ENCODE data around the gene MTHFR.
A peak's percentile ranks its signal among the peaks of the same experiment; 100 is the strongest.
"Not testable (repeated sequence)": the region's sequence is repeated elsewhere in the genome, so short reads cannot be mapped to it uniquely, and the experiment has no call there.

The MTHFR gene

DNA sequence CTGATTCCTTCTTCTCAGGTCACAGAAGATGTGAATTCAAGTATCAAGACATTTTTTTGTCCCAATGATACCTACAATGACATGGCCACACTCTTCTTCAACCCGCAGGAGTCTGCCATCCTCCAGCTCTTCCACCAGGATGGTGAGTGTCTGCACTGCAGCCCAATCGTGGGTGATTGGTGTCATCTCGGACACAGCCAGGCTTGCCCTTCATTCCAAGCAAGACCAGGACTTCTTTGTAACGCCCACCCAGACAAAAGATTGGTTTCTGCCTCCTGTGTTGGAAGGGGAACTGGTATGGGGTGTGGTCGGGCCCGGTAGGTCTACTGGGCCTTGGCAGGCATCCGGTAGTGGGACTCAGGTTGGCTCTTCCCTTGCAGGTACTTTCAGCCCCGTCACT is 27.7 kb upstream of the MTHFR start:
- no peak for DNase-seq

- no peak for DNase-seq
These were observed 26.4 kb upstream of the MTHFR start for GRCh38 chr1:11831945-11832725.

- no peak for DNase-seq
These were observed 22.7 kb upstream of the MTHFR start for GRCh38 chr1:11828511-11828910.

DNA sequence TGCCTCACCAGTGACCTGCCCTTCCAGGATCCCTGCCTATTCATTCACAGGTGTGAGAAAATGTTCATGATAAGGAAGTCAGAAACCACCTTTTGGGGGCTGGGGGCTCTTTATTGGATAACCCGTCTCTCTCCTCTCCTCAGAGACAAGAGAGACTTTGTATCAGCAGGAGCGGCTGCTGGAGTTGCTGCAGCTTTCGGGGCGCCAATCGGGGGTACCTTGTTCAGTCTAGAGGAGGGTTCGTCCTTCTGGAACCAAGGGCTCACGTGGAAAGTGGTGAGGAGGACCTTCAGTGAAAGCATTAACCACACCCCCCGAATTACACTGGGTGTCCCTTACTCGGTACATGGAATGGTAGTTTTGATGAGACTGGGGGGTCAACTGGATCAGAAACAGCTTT is 21.2 kb upstream of the MTHFR start:
- DNase-seq: no peak

DNA sequence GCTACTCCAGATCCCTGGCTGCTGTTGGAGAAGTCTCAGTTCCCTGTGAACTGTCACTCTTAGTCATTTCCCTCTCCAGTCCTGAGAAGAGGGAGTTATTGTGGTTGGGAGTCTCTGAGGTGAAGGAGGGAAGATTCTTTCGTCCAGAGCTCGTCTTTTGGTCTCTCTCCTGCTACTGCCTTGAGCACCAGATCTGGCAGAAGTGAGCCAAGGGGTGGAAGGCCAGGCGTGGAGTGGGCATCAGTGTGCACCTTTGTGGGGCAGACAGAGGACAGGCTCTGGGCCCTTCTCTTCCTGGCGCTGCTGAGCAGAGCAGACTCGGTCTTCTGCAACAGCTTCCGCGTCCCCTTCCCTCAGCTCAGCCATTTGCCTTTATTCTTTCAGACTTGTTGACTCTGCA is 19.4 kb upstream of the MTHFR start:
- no peak for DNase-seq

GRCh38 chr1:11823366-11824137 is 17.8 kb upstream of the MTHFR start:
- DNase-seq: no peak

GRCh38 chr1:11822091-11822490 is 16.3 kb upstream of the MTHFR start:
- no peak for DNase-seq

DNA sequence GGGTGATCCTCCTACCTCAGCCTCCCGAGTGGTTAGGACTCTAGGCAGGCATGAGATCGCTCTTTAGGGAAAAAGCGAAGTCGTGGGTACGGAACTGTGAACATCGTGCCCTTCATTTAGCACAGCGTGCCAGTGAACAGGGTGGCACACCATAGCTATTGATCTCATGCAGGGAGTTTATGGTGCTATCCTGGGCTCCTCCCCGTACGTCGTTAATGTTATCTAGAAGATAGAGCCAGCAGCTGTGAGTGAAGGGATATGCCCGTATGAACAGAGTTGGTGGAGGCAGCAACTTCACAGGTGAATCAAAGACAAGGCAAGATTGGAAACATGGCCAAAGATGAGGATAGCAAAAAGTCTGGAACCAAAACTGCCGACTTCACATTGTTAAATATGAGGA is 11.4 kb upstream of the MTHFR start:
- no peak for DNase-seq

DNA sequence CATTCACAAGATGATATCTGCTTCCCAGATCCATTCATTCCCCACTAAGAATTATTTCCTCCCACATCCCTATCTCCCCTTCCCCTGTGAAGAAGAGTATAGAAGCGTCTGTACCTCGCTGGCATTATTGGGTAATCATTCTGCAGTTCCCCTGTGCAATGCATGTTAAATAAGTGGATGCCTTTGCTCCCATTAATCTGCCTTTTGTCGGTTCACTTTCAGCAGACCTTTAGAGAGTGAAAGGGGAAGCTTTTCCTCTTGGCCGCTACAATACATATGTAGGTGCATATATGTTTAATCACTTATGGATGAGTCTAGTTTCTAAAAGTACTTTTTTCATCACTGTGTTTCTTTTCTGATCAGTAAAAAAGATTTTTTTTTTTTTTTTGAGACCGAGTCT is 7.3 kb upstream of the MTHFR start:
- DNase-seq: no peak

GRCh38 chr1:11807133-11807532 is 1.4 kb upstream of the MTHFR start:
- DNase-seq: no peak

- no peak for DNase-seq
These were observed 658 bp upstream of the MTHFR start for GRCh38 chr1:11806307-11806936.

DNA sequence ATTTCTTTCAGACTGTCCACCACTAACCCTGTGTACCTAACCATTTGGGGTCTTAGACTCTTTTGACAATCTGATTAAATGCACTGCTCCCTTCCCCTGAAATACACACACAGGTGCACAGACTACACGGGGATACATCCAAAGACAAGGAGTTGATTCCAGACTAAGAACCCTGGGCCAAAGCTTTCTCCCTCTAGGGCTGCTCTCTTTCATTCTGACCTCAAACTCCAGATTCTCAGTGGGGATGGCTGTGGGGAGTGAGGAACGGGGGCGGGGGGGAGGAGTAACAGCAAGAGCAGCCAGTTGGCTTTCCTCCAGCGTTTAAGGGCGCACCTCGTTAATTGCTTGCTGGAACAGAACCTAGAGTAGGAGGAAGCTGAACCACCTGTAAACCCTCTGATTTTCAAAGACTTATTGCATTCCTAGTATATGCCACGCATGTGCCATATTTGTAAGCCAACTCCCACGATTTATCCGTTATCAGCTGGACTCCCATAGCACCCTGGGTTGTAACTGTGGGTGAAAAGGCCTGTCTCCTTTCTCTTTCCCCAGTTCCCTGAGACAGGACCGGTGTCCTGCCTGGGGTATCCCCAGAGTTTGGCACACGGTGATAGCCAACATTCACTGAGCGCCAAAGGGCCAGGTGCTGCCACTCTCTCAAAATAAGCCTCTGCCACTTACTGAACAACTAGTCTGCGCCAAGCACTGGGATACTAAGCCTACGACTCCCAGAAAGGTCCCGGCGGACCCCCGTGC is 920 bp downstream of the MTHFR start:
- peak; percentile 45 for DNase-seq

DNA sequence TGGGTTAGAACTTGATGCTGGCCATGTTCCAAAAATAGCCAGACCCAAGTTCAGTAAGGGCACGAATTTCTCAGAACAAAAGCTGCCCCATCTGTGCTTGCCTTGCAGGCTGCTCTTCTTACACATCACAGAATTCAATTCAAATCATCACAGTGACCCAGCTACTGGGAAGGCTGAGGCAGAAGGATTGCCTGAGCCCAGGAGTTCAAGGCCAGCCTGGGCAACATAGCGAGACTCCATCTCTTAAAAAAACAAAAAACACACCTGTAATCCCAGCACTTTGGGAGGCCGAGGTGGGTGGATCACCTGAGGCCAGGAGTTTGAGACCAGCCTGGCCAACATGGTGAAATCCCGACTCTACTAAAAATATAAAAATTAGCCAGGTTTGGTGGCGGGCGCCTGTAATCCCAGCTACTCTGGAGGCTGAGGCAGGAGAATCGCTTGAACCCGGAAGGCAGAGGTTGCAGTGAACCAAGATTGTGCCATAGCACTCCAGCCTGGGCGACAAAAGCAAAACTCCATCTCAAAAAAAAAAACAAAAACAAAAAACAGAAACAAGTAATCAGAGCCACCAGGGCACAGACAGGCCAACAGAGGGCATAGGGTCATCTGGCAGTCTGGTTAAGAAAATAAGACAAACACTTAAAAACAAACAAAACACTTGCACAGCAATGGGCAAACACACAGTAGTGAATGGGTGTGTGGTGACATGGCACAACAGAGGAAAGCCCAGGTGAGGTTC is 1.7 kb downstream of the MTHFR start:
- DNase-seq: not testable (repeated sequence)

GRCh38 chr1:11802973-11803885 is 2.5 kb downstream of the MTHFR start:
- peak; percentile 95 for DNase-seq

DNA sequence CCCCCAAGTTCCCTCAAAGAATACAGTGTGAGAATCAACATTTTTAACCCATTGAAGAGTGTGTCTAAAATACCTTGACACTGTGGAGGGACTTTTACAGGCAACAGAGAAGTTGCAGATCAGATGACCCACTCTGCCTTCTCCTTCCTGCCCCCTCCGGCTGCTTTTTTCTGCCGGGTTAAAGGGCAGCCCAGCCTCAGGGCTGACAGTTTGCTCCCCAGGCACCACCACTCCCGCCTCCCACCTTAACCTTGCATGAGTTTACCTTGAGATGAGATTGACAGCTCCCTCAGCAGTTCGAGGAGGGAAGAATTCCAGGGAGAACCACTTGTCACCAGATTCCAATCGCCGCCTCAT is 3.2 kb downstream of the MTHFR start:
- no peak for DNase-seq

DNA sequence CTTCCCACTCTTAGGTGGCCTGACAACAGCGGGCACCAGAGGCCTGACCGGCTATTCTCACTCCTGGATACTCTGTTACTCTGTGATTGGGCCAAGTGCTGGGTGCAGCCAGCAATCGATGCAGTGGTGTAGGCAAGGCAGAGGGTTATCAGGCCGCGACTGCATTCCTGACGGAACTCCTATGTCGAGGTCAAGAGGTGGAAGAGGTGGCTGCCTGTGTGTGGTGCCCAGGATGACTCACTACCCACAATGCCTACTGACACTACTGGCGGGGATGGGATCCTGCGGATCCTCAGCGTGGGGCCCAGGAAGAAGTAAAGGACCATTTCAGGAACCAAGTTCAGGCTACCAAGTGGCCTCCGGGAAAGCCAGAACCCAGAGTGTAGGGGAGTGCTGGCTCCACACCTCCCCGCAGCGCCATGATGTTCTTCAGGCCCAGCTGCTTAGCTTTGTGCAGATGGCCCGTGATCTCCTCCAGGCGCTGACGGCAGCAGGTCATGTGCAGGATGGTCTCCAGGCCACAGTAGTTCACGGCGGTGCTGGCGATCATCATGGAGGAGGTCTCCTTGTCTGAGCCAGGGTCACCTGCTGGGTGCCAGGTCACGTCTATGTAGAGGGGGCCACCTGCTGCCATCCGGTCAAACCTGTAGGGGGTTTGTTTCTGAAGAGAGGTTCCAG is 4.9 kb downstream of the MTHFR start:
- no peak for DNase-seq

DNA sequence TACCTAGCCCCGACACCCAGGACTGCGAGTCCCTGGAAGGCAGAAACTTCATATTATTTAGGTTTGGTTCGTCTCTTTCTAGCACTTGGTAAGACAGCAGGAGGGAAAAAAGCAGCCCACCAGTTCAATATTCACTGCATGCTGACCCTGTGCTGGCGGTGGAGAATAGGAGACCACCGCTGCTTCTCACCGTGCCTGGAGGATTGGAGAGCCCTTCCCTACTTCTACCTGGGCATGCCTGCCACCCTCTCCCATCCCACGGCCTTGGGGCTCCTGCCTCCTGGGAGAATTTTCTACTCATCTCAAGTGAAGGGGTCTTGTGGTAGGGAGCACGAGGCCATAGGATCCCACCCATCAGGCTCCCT is 5.4 kb downstream of the MTHFR start:
- DNase-seq: no peak

- DNase-seq: no peak
These were observed 5.9 kb downstream of the MTHFR start for GRCh38 chr1:11799896-11800295.

GRCh38 chr1:11799099-11799498 is 6.7 kb downstream of the MTHFR start:
- DNase-seq: no peak

GRCh38 chr1:11797525-11798216 is 8.1 kb downstream of the MTHFR start:
- no peak for DNase-seq
